ENCODE data around the gene LARP1.

Gene LARP1

GRCh38 chr5:154863291-154864080 is 108.3 kb downstream of the LARP1 start:
- no peak for DNase-seq
- in situ Hi-C loops (cut with MboI; ENCODE audit: low pct_unique_long_range_greater_than_20kb, low sequenced_read_pairs) = no loop called here

- DNase-seq = no peak
Observed at GRCh38 chr5:154865466-154866184, 110.4 kb downstream of the LARP1 start.

GRCh38 chr5:154866841-154867240 is 111.7 kb downstream of the LARP1 start:
- in situ Hi-C loops (cut with MboI; ENCODE audit: low pct_unique_long_range_greater_than_20kb, low sequenced_read_pairs) = no loop called here
- no peak for DNase-seq

More at GRCh38 chr5:154865466-154866184, 110.4 kb downstream of the LARP1 start:
- in situ Hi-C loops (cut with MboI; ENCODE audit: low pct_unique_long_range_greater_than_20kb, low sequenced_read_pairs) = no loop called here
